Panc1 (cell line): ENCODE measurements around the gene GRPR. TPM values are rescaled to one million over a fixed set of nuclear protein-coding genes. Genes with fewer than 3 reads are reported as not detected.

Experiments used
- ATAC-seq: fragments of 200-7000 bp; cut with Tn5 transposase; 2 replicates; pipeline ENCODE4 v1.9.1; 2020; ENCODE audit warnings: mild to moderate bottlenecking, moderate library complexity
- BruUV-seq: library from RNA; stranded (reverse); fragments of 400-500 nt; replicated peaks from 2 replicates; lab custom pipeline; 2021; lab: Mats Ljungman, UMichigan
- CTCF ChIA-PET: fragments of 300-600 bp; sonication (Branson Sonifier 250); formaldehyde crosslinking; loops from one replicate; lab custom pipeline; 2022; ENCODE audit warnings: antibody characterized with exemption; lab: Charles Lee
- POLR2A ChIA-PET: fragments of 300-600 bp; sonication (Branson Sonifier 250); formaldehyde crosslinking; loops from one replicate; lab custom pipeline; 2022; ENCODE audit warnings: antibody characterized with exemption; lab: Charles Lee
- DNase-seq: peaks from one replicate; pipeline ENCODE4 v3.0.0-alpha.2; 2010; ENCODE audit warnings: low read depth, low spot score
- H3K27ac ChIP-seq: 2 replicates; pipeline ENCODE4 v1.5.1; 2011; ENCODE audit warnings: mild to moderate bottlenecking, low read length, inconsistent platforms
- H3K27me3 ChIP-seq: fragments of 200-500 bp; sonication (Bioruptor generic); 2 replicates; pipeline ENCODE4 v1.6.0; 2014; ENCODE audit warnings: low read length, inconsistent platforms; ENCODE audit not compliant: control insufficient read depth, insufficient read depth
- H3K36me3 ChIP-seq: fragments of 200-500 bp; sonication (Bioruptor generic); 2 replicates; pipeline ENCODE4 v1.5.1; 2014; ENCODE audit warnings: inconsistent platforms, mild to moderate bottlenecking, low read length, moderate library complexity; ENCODE audit not compliant: control insufficient read depth, insufficient read depth
- H3K4me1 ChIP-seq: 2 replicates; pipeline ENCODE4 v1.5.1; 2011; ENCODE audit warnings: inconsistent platforms, mild to moderate bottlenecking, low read length, moderate library complexity; ENCODE audit not compliant: control insufficient read depth, insufficient read depth
- H3K4me3 ChIP-seq, 2 experiments: 2 replicates each; pipeline ENCODE4 v1.5.1; 2011 to 2012; ENCODE audit warnings: low read depth in 2 of 2, low read length in 2 of 2, mild to moderate bottlenecking in 2 of 2, inconsistent platforms in 1 of 2, moderate library complexity in 1 of 2
- H3K9me3 ChIP-seq: fragments of 200-500 bp; sonication (Bioruptor generic); 2 replicates; pipeline ENCODE4 v1.5.1; 2014; ENCODE audit warnings: low read depth, mild to moderate bottlenecking, inconsistent platforms, low read length, moderate library complexity; ENCODE audit not compliant: control insufficient read depth, insufficient read depth
- POLR2AphosphoS5 ChIP-seq: IDR thresholded peaks from 2 replicates; pipeline ENCODE4 v1.6.1; 2012; ENCODE audit warnings: mild to moderate bottlenecking, low read depth, low read length, moderate library complexity
- SIN3A ChIP-seq: IDR thresholded peaks from 2 replicates; pipeline ENCODE4 v1.6.1; 2012; ENCODE audit warnings: low read depth, mild to moderate bottlenecking, low read length, moderate library complexity, borderline replicate concordance; ENCODE audit not compliant: insufficient read depth
- TCF7L2 ChIP-seq: IDR thresholded peaks from 2 replicates; pipeline ENCODE4 v1.6.1; 2011; ENCODE audit warnings: mild to moderate bottlenecking, low read depth, low read length, inconsistent platforms
- in situ Hi-C: cut with HindIII; loops from 2 replicates; pipeline ENCODE4 v1.10.0; 2016; ENCODE audit warnings: low sequenced_read_pairs, low pct_unique_long_range_greater_than_20kb
- intact Hi-C: fragments of 100-400 bp; cut with micrococcal nuclease; formaldehyde crosslinking; loops from one replicate; pipeline ENCODE4 v1.10.0; 2022; ENCODE audit not compliant: unreplicated experiment
- total RNA-seq: library from RNA; stranded (reverse); gene quantifications from one replicate; pipeline ENCODE4 v1.2.1, GENCODE V29; 2021; ENCODE audit not compliant: unreplicated experiment
- TF ChIP-seq, protein P1 (sequence below): fragments of 450-650 bp; IDR thresholded peaks from 2 replicates; pipeline ENCODE4 v1.5.1; 2017; ENCODE audit warnings: mild to moderate bottlenecking
- TF ChIP-seq, protein P2 (sequence below), 2 experiments: IDR thresholded peaks; 2 replicates each; pipeline ENCODE4 v1.6.1; 2011 to 2012; ENCODE audit warnings: low read depth in 2 of 2, control low read depth in 1 of 2, low read length in 1 of 2, mild to moderate bottlenecking in 1 of 2, moderate library complexity in 1 of 2; ENCODE audit not compliant: insufficient read depth in 1 of 2

Gene GRPR
- total RNA-seq, 1 experiment from 2014 or later: not detected

DNA sequence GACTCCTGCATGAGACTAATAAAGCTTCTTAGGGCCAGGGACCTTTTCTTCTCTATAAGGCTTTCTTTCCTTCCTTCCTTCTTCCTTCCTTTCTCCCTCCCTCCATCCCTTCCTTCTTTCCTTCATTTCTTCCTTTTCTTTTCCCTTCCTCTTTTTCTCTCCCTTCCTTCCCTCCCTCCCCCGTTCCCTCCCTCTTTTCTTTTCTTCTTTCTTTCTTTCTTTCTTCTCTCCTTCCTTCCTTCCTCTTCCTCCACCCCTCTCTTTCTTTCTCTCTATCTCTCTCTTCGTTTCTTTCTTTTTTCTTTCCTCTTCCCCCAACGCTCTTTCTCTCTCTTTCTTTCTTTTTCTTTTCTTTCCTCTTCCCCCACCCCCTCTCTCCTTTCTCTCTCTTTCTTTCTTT, 41.4 kb downstream of the GRPR start:
- Histone ChIP-seq H3K27ac (no peak overlapping the region), H3K9me3 (no peaks in the 10 kb centered on the region), H3K4me1 (no peaks in the 10 kb centered on the region), H3K27me3 (no peaks in the 10 kb centered on the region), H3K36me3 (no peaks in the 10 kb centered on the region), H3K4me3 (no peak overlapping the region)
- in situ Hi-C loops (no loop called here), intact Hi-C loops (no loop called here)
- TF ChIP-seq TCF7L2 (no peak), POLR2AphosphoS5 (no peak), SIN3A (no peak)
- TF ChIP-seq, protein P1, sequence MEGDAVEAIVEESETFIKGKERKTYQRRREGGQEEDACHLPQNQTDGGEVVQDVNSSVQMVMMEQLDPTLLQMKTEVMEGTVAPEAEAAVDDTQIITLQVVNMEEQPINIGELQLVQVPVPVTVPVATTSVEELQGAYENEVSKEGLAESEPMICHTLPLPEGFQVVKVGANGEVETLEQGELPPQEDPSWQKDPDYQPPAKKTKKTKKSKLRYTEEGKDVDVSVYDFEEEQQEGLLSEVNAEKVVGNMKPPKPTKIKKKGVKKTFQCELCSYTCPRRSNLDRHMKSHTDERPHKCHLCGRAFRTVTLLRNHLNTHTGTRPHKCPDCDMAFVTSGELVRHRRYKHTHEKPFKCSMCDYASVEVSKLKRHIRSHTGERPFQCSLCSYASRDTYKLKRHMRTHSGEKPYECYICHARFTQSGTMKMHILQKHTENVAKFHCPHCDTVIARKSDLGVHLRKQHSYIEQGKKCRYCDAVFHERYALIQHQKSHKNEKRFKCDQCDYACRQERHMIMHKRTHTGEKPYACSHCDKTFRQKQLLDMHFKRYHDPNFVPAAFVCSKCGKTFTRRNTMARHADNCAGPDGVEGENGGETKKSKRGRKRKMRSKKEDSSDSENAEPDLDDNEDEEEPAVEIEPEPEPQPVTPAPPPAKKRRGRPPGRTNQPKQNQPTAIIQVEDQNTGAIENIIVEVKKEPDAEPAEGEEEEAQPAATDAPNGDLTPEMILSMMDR: no peak
- TF ChIP-seq, protein P2, sequence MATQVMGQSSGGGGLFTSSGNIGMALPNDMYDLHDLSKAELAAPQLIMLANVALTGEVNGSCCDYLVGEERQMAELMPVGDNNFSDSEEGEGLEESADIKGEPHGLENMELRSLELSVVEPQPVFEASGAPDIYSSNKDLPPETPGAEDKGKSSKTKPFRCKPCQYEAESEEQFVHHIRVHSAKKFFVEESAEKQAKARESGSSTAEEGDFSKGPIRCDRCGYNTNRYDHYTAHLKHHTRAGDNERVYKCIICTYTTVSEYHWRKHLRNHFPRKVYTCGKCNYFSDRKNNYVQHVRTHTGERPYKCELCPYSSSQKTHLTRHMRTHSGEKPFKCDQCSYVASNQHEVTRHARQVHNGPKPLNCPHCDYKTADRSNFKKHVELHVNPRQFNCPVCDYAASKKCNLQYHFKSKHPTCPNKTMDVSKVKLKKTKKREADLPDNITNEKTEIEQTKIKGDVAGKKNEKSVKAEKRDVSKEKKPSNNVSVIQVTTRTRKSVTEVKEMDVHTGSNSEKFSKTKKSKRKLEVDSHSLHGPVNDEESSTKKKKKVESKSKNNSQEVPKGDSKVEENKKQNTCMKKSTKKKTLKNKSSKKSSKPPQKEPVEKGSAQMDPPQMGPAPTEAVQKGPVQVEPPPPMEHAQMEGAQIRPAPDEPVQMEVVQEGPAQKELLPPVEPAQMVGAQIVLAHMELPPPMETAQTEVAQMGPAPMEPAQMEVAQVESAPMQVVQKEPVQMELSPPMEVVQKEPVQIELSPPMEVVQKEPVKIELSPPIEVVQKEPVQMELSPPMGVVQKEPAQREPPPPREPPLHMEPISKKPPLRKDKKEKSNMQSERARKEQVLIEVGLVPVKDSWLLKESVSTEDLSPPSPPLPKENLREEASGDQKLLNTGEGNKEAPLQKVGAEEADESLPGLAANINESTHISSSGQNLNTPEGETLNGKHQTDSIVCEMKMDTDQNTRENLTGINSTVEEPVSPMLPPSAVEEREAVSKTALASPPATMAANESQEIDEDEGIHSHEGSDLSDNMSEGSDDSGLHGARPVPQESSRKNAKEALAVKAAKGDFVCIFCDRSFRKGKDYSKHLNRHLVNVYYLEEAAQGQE (IDR thresholded peaks at IDR 0.05; ENCODE audit: insufficient read depth in 1 of 2, low read depth in 2 of 2, low read length in 1 of 2): no peak
- ATAC-seq (no peak), DNase-seq (no peak)
- no TSS peak for BruUV-seq
- POLR2A ChIA-PET: no interaction called here
- CTCF ChIA-PET: no interaction called here

DNA sequence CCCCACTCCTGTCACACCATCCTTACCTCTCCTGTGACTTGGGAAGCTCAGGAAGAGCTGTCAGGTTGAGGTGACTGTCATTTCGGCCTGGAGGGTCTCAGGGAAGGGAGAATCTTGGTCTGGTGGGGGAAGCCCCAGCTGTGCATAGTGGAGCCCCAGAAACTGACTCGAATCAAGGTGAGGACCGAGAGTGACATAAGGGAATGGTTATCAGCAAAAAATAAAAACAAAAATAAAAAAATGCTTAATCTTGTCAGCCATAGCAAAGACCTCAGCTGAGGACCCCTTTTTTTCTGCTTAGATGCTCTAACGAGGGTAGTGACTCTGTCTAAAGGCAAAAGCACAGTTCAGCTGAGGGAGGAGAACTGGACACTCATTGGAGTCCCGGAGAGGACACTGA, 43.8 kb downstream of the GRPR start, which contains the start of gene MAGEB17:
Gene MAGEB17 (plus strand): TSS at position 301 of the 400 bp plus-strand sequence. CDS start 2,902 bp downstream, outside the sequence.
- ATAC-seq (no peak), DNase-seq (no peak)
- BruUV-seq: no TSS peak
- intact Hi-C loops: no loop called here
- Histone ChIP-seq H3K27ac (no peak within 1 kb of the TSS), H3K4me1 (no peaks in the 10 kb centered on the region), H3K9me3 (no peaks in the 10 kb centered on the region), H3K27me3 (no peaks in the 10 kb centered on the region), H3K4me3 (no peak within 1 kb of the TSS), H3K36me3 (no peaks in the 10 kb centered on the region)
- in situ Hi-C loops: no loop called here
- ChIA-PET CTCF (no interaction called here), POLR2A (no interaction called here)
- no peak for TF ChIP-seq POLR2AphosphoS5
- TF ChIP-seq SIN3A: no peak
- TF ChIP-seq, protein P2 (IDR thresholded peaks at IDR 0.05; ENCODE audit: insufficient read depth in 1 of 2, low read depth in 2 of 2, low read length in 1 of 2): no peak
- TF ChIP-seq TCF7L2: no peak
- TF ChIP-seq, protein P1: no peak
